ENCODE results near the gene SCRN2.
A peak's percentile ranks its signal among the peaks of the same experiment; 100 is the strongest.

The SCRN2 gene

DNA sequence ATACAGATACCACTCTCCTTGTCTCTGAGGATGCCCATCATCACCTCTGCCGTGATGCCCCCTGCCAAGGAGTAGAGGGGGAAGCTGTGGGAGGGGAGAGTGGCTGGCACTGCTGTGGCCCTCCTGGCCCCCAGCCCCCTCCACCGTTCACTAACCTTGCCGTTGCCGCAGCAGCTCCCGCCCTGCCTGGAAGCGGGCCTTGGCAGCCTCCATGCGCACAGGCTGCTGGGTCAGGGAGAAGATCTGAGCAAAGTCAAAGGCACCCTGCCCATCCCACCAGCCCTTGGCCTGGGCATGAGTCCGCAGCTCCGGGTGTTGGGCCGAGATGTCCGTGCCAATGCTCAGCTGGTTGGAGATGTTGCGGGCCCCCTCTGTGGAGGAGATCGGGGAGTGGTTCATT lies 2.4 kb downstream of the SCRN2 start:
- no peak overlapping the region for H3K4me3 ChIP-seq (ENCODE audit: low read depth, low read length)
- no peak for TF ChIP-seq CTCF (IDR thresholded peaks at IDR 0.05; ENCODE audit: low read depth, low read length)

DNA sequence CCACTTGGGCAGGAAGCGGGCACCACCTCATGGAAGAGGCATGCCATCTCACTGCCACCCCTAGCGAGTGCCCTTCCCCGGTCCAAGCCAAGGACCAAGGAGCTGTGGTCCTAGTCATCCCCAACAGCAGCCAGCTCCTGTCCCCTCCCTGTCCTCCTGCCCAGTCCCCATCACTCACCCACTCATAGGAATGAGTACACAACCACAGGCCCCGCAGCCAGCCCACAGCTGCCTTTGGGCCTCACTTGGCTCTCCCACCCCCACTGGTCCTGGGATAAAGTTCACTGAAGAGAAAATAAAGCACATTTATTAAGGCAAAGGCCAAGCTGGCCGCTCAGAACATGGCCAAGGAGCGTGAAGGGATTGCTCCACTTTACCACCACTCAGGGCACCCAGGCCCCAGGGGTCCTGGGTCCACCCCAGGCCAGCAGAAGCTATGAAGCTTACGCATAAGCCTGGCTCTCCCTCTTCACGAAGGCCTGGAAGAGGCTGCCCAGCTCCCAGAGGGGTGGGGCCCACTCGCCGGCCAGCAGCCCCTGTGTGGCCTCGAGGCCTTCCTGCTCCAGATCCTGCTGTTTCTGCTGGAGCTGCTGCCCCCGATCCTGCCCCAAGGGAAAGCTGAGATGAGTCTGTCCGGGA lies 3.6 kb downstream of the SCRN2 start:
- no peak overlapping the region for H3K4me3 ChIP-seq (ENCODE audit: low read depth, low read length)
- TF ChIP-seq CTCF (IDR thresholded peaks at IDR 0.05; ENCODE audit: low read depth, low read length), result no peak

DNA sequence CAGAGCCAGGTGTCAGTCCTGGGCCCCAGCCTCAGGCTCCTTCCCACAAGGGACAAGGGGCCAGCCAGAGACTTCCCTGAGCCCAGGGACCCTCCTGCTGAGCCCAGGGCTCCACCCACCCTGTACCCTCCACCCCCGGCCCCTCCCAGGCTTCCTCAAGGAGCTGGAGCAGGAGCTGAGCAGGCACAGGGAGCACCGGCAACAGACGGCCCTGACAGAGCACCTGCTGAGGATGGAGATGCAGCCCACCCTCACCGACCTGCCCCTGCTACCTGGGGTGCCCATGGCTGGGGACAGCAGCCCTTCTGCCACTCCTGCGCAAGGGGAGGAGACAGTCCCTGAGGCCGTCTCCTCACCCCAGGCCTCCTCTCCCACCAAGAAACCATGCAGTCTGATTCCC lies 4.5 kb downstream of the SCRN2 start:
- no peak for TF ChIP-seq CTCF (IDR thresholded peaks at IDR 0.05; ENCODE audit: low read depth, low read length)
- H3K4me3 ChIP-seq (ENCODE audit: low read depth, low read length), result no peak overlapping the region

GRCh38 chr17:47834756-47835155 lies 6.3 kb downstream of the SCRN2 start:
- no peak for TF ChIP-seq CTCF (IDR thresholded peaks at IDR 0.05; ENCODE audit: low read depth, low read length)
- no peak overlapping the region for H3K4me3 ChIP-seq (ENCODE audit: low read depth, low read length)

DNA sequence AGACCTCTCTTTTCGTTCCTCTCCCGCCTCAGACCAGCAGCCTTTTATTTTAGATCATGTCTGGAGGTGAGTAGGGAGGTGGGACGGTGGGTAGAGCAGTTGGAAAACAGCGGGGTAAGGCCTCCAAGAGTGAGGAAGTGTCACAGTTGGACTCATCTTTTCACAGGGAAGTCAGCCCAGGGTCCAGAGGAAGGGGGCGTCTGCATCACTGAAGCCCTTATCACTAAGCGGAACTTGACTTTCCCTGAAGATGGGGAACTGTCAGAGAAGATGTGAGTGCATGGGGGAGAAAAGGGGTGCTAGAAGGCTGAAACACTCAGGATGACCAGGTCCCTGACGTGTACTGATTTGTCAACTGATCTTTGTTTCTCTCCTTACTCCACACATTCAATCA lies 9.1 kb downstream of the SCRN2 start:
- no peak for TF ChIP-seq CTCF (IDR thresholded peaks at IDR 0.05; ENCODE audit: low read depth, low read length)
- peak overlapping the region; percentile 80 for H3K4me3 ChIP-seq (ENCODE audit: low read depth, low read length)

DNA sequence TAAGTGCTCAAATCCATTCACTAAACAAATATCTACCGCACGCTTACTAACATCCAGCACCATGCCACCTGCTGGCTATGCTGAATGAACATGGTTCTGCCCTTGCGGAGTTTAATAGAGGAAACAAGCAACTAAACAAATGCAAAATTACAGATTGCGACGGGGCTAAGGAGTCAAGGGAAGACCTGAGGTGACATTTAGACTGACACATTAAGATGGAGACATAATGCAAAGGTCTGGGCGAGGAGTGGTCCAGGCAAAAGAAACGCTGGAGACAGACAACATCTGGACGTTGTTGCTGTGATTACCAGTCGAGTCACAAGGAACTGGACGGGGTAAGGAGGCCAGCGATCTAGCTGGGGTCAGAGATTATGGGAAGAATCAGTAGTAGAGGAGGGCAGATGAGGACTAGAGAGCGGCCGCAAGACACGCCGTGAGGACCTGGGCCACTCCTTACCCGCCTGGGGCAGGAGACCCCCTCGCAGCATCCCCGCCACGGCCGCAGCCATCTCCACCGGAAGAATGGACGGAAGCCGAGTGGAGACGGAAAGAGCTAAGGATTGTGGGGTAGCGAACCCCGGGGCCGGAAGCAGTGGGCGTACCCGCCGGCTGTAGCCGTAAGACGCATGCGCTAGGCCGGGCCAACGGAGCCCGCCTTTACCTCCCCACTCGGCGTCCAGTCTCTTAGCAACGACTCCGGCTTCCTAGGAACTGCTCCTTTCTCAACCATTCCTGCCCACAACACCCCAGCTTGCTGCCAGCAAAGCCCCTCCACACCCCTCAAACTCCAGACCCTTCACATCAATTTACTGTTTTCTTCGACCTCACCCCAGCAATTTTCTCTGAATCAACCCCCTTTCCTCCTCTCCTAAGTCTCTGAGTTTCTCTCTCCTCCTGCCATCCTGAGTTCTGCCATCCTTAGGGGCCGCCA lies 9.8 kb downstream of the SCRN2 start, which contains the start of the genes LRRC46 and MRPL10:
Gene LRRC46, plus strand, starts transcription at position 668 of the 931 bp plus-strand sequence. CDS start 320 bp downstream, outside the sequence.
Gene MRPL10, minus strand, starts transcription at position 539 of the 931 bp plus-strand sequence. Its CDS starts 30 bp downstream, at position 509.
- TF ChIP-seq CTCF (IDR thresholded peaks at IDR 0.05; ENCODE audit: low read depth, low read length), result no peak
- H3K4me3 ChIP-seq (ENCODE audit: low read depth, low read length), result peak within 1 kb of the TSS; percentile 80

Measured in WI38 (cell line).